ENCODE measurements around the gene DGKI.

DGKI gene

GRCh38 chr7:137345799-137346449 lies 500.9 kb downstream of the DGKI start:
- DNase-seq (ENCODE audit: low spot score): no peak

GRCh38 chr7:137343281-137343841 lies 503.4 kb downstream of the DGKI start, which contains the start of gene PTN:
Gene PTN, minus strand, starts transcription at chr7:137343733. Its CDS starts 88,760 bp downstream, at chr7:137254973.
- peak; percentile 58 for DNase-seq (ENCODE audit: low spot score)

GRCh38 chr7:137342828-137343261 lies 503.9 kb downstream of the DGKI start:
- no peak for DNase-seq (ENCODE audit: low spot score)

GRCh38 chr7:137342265-137342664 lies 504.5 kb downstream of the DGKI start:
- no peak for DNase-seq (ENCODE audit: low spot score)

- DNase-seq (ENCODE audit: low spot score): no peak
These were observed 508.9 kb downstream of the DGKI start for GRCh38 chr7:137337902-137338301.

- DNase-seq (ENCODE audit: low spot score): peak; percentile 59
These were observed 511.0 kb downstream of the DGKI start for GRCh38 chr7:137335814-137336213.

- peak; percentile 59 for DNase-seq (ENCODE audit: low spot score)
These were observed 515.4 kb downstream of the DGKI start for GRCh38 chr7:137331378-137331777.

All from kidney tubule cell (primary cell).